NCI-H524 (cell line): Measurements from ENCODE around the gene C19orf47.

Experiments used
- DNase-seq, 2 experiments: peaks; one replicate each; lab custom pipeline; 2025; lab: John Stamatoyannopoulos, UW

C19orf47 gene, protein sequence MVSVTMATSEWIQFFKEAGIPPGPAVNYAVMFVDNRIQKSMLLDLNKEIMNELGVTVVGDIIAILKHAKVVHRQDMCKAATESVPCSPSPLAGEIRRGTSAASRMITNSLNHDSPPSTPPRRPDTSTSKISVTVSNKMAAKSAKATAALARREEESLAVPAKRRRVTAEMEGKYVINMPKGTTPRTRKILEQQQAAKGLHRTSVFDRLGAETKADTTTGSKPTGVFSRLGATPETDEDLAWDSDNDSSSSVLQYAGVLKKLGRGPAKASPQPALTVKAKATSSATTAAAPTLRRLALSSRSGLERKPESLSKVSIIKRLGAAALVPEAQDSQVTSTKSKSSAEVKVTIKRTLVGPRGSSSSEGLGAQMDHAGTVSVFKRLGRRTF

DNA sequence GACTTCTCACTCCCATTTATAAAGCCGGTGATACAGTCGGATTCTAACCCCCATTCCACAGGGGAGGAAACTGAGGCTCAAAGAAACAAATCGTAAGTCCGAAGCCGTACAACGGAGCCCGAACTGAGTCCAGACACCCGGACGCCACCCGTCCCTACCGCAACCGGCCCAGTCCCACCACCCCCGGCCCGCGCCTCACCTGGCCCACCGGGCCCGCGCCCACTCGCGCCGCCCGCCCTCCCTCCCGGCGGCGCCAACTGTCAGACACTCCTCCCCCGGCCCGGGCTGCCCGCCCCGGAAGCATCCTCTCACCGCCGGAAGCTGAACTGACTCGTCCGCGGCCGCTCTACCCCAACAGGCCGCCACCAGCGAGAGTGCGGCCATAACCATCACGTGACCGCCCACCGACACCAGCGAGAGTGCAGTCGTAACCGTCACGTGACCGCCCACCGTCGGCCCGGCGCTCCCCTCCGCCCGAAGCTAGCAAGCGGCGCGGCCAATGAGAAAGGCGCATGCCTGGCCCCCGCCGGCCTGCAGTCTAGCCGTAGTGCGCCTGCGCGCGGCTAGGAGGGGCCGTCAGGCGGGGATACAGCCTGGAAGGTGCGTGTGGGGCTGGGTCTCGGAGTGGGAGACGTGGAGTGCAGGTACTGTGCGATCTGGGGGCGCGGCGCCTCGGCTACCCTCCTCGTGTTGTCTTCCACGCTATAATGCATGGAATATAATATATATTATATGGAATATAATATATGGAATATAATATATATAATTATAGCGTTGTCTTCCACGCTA is at the start of gene C19orf47, which contains the start of gene PLD3:
TSS of gene C19orf47 (minus strand) at position 273 of the 789 bp plus-strand sequence. CDS start 6,540 bp downstream, outside the sequence.
TSS of gene PLD3 (plus strand) at position 571 of the 789 bp plus-strand sequence. CDS start 17,789 bp downstream, outside the sequence.
- peak; percentile 99 to 100 for DNase-seq

DNA sequence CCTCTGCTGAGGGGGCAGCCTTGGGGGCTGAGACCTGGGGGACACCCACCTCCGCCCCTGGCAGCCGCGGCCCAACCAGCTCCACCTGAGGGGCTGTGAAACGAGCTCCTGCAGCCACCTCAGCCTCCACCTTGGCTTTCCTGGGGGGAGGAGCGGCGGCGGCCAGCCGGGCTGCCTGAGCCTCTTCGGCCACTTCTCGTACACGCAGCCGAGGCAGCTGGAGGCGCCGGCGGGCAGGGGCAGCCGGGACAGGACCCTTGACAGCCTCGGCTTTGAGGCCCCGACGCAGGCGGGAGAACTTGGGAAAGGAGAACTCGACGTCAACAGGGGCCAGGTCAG is 49.3 kb upstream of the C19orf47 start:
- DNase-seq: no peak

DNA sequence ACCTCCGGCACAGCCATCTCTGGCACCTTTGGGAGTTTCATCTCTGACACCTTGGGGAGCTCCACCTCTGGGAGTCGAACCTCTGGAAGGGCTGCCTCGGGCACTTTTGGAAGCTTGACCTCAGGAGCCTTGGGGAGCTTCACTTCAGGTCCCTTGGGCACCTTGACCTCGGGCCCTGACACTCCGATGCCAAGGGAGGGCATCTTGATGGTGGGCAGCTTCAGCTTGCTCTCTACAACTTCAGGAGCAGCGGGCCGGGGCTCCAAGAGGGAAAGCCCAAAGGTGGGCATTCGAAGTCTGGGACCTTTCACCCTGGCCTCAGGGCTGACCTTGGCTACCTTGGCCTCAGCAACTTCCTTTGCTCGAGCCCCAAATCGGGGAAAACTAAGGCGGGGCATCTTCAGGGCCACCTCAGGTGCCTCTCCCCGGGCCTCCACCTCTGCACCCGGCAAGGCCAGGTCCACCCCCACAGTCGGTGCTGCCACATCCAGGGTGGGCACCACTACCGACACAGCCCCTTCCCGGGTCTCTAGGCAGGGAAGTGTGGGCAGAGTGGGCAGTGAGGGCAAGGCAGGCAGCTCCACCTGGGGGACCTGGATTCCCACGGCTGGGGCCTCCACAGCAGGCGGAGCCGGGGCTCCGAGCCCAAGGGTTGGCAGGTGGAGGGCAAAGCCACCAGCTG is 48.8 kb upstream of the C19orf47 start:
- no peak for DNase-seq

DNA sequence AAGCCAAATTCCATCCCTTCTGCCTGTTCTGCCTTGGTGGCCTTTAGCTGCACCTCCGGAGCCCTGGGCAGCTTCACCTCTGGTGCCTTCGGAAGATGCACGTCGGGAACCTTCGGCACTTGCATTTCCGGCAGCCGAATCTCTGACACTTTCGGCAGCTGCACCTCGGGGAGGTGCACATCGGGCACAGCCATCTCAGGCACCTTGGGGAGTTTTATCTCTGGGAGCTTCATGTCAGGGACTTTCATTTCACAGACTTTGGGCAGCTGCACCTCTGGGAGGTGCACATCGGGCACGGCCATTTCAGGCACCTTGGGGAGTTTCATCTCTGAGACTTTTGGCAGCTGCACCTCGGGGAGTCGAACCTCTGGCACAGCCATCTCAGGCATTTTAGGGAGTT is 47.8 kb upstream of the C19orf47 start:
- no peak for DNase-seq

DNA sequence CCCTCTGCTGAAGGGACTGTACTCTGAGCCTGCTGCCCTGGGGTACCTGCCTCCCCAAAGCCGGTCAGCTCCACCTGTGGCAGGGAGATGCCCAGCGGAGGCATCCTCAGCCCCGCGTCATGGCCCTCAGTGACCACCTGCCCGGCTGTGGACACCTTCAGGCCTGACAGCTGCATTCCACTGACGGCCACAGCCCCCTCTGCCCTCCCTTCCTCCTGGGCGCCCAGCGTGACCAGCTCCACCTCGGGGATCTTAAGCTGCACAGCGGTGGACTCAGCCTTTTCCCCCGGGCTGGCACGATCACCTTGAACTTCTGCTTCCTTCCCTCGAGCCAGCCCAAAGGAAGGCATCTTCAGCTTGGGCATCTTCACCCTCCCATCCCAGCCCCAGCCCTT is 46.6 kb upstream of the C19orf47 start:
- DNase-seq: no peak

DNA sequence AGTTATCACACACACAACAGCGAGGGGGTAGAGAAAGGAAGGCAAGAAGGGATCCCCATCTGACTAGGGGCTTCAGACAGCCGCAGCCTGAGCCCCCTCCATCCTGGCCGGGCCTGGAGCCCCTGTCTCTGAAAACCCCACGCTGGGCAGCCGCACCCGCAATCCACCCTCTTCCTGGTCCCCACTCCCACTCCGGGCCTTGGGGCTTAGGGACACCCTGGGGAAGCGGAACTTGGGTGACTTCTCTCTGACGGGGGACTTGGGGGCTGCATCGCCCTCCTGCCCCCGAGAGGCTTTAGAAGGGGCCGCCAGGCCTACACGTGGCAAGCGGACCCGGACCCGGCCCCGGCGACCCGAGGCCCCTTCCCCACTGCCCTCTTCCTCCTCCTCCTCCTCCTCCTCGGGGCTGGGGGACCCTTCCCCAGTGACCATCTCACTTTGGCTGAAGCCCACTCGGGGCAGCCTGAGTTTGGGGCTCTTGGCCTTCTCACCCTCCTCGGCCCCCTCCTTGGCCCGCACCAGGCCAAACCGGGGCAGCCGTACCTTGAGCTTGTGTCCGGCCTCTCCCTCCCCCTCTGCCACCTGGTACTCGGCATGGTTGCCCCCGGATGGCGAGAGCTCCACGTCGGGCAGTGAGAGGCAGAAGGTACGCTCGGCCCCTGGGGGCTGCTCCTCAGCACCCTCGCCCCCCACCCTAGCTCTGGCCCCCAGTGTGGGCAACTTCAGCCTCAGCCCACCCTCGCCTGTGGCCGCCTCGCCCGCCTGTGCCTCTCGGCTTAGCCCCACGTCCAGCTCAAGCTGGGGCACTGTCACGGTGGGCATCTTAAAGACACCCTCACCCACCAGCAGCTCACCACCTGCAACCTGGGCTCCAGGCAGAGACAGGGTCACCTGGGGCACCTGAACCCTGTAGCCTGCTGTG is 46.0 kb upstream of the C19orf47 start:
- DNase-seq: no peak

DNA sequence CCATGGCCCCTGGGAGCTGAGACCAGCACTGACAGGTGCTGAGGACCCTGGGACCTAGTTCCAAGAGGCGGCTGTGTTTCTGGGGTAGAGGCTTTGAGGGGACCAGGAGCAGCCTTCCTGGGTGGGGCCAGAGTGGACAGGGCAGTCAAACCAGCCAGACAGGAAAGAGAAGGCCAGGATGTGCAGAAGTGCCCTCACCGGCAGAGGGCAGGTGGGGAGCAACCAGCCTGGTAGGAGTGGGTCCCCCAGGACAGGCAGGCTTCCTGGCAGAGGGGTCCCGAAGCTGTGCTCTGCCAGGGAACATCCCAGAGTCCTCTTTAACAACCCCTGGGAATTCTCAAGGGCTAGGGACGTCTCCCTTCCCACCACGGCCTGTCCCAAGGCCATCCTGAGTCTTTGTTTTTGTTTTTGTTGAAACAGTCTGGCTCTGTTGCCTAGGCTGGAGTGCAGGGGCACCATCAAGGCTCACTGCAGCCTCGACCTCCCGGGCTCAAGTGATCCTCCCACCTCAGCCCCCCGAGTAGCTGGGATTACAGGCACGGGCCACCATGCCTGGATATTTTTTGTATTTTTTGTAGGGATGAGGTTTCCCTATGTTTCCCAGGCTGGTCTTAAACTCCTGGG is 44.8 kb upstream of the C19orf47 start:
- peak in 1 of 2 experiments; percentile 23 for DNase-seq

DNA sequence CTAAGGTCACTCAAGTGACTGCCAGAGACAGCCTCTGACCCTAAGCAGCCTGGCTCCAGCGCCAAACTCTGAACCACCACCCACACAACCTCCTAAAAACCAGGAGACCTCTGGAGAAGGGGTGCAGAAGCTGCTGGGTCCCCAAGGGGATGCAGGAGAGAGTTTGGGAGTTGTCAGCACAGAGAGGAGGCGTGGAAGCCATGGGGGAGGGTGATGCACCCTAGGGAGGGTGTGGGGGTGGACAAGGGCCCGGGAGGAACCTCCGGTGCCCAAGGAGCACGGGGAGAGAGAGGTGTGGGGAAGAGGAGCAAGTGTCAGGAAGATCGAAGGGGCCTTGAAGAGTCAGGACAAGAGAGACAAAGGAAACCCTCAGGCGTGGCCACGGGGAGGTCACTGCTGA is 43.9 kb upstream of the C19orf47 start:
- no peak for DNase-seq

DNA sequence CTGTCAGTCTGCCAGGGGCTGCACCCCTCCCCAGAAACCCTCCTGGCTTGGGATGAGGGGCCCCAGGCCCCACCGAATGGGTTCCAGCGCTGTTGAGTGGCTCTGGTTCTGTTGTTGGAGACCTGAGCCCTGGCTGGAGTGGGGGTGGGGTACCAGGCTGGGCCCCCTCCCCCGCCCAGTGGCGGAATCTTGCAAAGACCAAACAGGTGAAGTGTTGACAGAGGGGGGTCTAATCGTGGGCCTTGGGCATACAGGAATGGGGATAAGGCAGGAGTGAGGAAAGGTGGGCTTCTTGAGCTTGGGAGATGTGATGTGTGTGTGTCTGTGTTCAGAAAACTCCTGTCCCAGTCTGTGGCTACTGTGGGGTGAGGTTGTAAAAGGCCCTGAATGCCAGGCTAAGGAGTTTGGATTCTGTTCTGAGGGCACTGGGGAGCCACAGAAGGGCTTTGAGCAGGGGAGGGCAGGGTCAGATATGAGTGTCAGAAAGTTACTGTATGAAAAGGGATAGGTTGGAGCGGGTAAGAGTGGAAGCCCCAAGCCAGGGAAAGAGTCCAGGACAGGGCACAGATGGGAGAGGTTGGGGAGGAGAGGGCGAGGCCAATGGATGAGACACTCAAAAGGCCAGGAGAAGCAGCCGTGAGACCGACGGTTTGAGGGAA is 42.0 kb upstream of the C19orf47 start, which contains the start of gene HIPK4:
TSS of gene HIPK4 (minus strand) at position 98 of the 659 bp plus-strand sequence. CDS start 279 bp downstream, outside the sequence.
- no peak for DNase-seq

DNA sequence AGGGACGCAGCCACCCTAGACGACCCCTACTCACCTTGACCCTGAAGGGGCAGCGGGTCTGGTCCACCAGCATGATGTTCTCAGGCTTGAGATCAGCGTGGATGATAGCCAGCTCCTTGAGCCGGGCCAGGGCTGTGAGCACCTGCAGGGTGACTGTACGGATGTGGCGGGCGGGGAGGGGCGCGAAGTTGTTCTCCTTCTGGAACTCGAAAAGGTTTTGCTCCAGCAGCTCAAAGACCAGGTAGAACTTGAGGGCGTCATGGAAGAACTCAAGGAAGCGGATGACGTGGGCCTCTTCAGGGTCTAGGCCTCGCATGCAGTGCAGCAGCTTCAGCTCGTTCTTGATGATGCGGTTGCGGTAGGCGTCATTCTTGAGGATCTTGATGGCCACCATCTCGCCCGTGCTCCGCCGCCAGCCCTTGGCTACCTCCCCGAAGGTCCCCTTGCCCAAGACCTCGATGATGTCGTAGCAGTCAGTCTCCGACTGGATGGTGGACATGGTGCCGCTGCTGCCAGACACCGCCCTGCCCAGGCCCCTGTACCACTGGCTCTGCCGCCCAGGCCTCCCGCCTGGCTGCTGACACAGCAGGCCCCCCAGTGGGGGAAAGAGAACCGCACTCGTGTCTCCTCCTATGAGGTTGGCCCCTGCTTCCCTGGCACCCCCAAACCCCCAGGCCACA is 41.3 kb upstream of the C19orf47 start:
- no peak for DNase-seq

DNA sequence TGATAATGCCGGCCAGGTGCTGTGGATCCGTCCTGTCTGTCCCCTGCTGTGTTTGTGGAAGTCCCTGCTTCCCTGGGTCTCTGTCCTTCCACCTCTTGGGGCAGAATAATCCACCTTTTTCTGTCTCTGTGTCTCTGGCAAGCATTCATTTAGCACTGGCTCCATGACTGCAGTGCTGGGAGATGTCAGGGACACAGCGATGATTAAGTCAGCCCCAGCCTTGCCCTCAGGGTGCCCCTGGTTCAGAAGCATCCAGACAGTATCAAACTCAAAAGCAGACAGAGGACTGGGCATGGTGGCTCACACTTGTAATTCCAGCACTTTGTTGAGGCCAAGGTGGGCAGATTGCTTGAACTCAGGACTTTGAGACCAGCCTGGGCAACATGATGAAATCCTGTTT is 40.3 kb upstream of the C19orf47 start:
- no peak for DNase-seq

DNA sequence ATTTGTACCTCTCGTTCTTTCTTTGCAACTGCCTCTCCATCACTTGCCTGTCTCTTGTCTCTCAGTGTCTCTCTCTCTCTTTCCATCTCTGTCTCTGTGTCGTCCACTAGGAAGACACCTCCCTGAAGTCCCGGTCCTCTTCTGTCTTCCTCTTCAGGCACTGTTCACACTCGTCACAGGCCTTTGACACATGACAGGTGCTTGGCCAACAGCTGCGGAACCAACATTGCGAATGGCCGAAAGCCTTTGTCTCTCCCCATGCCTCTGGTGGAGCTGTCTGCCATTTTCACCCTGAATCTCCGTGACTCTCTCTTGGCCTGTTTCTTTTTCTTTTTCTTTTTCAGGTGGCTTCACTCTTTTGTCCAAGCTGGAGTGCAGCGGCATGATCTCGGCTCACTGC is 39.0 kb upstream of the C19orf47 start:
- no peak for DNase-seq

DNA sequence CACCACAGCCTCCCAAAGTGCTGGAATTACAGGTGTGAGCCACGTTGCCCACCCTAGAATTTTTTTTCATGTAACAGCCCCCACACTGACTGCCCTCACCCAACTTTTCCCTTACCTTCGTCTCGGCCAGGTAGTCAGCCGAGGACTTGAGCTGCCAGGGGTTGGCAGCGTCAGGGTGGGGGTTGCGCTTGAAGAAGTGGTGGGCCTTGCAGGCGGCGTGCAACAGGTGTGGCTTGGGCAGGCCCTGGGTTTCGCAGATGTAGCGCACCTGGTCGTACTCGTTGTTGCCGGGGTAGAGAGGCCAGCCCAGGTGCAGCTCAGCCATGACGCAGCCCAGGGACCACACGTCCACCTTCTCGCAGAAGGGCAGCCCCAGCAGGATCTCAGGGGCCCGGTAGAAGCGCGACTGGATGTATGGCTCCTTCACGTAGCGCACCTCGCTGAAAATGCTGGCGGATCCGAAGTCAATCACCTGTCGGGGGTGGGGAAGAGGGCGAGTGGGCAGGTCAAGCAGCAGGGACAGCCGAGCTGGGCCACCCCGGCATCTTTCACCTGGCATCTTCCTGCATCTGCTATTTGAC is 35.6 kb upstream of the C19orf47 start:
- DNase-seq: no peak

DNA sequence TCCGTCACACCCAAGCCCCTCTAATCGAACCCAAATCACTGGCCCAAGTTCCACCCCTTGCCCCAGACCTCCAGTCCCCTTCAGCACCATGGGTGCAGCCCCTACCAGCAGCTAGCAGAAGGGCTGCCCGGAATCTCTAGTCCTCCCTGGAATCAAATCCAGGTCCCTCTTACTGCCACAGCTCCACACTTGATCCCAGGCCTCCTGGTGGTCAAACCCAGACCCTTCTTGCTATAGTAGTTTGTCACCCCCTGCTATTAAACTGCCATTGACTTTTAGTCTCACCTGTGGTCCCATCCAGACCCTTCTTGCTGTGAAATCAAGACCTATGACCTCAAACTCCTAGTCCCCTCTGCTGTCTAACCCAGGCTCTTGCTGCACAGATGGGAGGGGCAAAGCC is 33.1 kb upstream of the C19orf47 start:
- peak in 1 of 2 experiments; percentile 10 for DNase-seq

DNA sequence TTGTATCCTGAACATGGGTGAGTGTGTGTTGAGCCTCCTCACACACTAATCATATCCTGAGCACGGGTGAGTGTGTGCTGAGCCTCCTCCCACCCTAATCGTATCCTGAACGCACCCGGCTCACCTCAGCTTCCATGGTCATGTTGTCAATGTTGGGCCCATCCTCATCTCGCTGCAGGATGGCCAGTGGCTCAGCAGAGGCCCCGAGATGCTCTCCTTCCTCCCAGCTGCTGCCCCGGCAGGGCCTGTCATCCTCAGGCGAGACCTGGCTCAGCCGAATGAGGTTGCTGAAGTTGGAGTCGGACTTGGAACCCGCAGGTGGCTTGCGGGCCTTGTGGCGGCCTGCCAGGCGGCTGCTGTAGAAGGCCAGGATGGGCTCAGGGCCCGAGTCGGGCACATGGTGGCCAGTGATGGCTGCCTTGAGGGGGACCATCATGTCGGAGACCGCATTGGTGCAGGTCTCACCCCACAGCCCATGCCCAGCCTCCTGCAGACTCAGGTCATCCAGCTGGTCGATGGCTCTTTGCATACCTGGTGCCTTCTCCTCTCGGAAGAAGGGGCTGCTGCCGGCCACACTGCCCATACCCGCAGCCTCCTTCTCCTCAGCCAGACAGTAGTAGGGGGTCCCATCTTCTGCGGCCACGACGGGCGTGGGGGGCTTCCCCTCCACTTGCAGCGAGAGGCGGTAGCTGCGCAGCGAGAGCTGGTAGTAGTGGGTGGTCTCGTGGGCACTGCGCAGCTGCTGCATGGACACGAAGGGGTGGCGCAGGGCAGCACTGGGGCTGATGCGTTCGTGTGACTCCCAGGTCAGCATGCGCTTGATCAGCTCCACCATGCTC is 32.2 kb upstream of the C19orf47 start:
- DNase-seq: no peak

DNA sequence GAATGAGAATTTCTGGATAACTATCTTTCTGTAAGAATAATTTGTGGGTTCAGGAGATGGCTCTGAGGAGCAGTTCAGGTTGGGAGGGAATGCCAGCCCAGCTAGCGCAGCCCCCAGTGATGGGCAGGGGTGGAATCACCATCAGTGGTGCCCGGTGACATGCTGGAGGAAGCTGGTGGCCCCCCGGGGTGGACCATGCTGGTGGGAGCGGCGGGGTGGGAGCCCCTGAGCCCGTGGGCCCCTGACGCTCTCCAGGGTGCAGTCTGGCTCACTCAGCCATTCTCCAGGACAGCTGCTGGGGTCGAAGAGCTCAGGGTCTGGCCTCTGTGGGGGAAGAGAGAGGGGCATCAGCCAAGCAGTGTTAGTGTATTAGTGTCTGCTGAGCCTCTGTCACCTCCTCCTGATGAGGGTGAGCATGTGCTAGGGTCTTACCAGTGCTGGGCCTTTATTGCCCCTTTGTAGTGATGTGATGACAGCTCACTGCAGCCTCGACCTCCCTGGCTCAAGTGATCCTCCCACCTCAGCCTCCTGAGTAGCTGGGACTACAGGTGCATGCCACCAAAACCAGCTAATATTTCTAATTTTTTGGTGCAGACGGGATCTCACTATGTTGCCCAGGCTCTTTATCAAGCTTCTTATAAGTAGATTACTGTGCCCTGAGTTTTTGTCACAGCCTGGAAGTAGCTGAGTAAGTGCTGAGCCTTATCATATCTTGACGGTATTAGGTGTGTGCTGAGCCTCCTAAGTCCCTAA is 31.4 kb upstream of the C19orf47 start:
- DNase-seq: no peak

DNA sequence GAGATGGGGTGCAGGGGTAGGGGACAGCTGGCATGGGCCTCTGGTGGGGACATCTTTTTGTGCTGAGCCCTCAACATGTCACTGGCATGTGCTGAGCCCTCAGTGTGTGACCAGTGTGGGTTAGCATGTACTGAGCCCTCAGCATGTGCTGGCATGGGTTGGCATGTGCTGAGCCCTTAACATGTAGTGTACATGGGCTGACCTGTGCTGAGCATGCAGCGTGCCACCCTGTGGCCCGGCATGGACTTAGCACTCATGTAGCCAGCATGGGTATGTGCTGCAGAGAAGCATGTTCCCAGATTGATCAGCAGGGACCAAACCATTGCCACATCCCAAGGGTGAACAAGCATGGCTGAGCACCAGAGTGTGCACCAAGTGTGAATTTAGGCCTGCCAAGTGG is 30.3 kb upstream of the C19orf47 start:
- no peak for DNase-seq

DNA sequence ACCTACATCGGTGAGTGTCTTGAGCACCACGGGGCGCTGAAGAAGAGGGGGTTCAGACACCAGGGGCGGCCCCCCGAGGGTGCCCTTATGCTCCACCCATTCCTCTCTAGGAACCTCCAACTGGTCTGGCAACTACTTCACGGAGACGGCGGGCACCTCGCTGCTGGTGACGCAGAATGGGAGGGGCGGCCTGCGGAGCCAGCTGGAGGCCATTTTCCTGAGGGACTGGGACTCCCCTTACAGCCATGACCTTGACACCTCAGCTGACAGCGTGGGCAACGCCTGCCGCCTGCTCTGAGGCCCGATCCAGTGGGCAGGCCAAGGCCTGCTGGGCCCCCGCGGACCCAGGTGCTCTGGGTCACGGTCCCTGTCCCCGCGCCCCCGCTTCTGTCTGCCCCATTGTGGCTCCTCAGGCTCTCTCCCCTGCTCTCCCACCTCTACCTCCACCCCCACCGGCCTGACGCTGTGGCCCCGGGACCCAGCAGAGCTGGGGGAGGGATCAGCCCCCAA is 29.7 kb upstream of the C19orf47 start:
- DNase-seq: no peak
